Measurements from ENCODE around the gene PHTF2.
"Not testable (repeated sequence)": the region's sequence is repeated elsewhere in the genome, so short reads cannot be mapped to it uniquely, and the experiment has no call there.

Gene PHTF2

DNA sequence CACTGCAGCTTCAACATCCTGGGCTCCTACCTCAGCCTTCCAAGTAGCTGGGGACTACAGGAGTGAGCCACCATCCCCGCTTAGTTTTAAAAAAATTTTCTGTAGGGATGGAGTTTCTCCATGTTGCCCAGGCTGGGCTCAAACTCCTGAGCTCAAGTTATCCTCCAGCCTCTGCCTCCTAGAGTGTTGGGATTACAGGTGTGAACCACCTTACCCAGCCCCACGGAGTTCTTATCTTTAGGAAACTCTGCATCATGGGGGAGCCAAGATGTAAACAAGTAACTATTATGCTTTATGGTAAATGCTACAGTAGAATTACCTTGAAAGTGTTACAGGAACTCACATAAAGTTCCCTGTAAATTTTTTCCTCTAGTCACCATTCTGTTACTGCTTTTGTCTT is 65.3 kb downstream of the PHTF2 start:
- DNase-seq (ENCODE audit: low spot score) = no peak
- TF ChIP-seq, protein P1, sequence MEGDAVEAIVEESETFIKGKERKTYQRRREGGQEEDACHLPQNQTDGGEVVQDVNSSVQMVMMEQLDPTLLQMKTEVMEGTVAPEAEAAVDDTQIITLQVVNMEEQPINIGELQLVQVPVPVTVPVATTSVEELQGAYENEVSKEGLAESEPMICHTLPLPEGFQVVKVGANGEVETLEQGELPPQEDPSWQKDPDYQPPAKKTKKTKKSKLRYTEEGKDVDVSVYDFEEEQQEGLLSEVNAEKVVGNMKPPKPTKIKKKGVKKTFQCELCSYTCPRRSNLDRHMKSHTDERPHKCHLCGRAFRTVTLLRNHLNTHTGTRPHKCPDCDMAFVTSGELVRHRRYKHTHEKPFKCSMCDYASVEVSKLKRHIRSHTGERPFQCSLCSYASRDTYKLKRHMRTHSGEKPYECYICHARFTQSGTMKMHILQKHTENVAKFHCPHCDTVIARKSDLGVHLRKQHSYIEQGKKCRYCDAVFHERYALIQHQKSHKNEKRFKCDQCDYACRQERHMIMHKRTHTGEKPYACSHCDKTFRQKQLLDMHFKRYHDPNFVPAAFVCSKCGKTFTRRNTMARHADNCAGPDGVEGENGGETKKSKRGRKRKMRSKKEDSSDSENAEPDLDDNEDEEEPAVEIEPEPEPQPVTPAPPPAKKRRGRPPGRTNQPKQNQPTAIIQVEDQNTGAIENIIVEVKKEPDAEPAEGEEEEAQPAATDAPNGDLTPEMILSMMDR (IDR thresholded peaks at IDR 0.05; ENCODE audit: extremely low read depth, missing control alignments) = no peak

DNA sequence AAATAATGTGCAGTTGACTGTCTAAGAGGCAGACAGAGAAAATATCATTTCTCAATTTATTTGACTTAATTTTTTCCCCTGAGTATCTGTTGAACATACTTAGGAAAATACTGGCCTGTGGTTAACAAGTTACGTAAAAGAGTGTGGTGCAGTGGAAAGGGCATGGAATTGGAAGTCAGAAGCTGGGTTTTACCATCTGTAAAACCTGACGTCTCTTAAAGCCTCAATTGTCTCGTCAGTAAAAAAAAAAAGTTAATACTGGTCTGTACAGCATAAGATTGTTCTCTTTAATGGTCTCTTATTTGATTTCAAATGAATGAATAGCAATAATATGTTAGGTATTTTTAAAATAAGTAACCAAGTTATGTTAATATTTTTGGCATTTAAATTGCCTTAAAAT is 67.8 kb downstream of the PHTF2 start:
- TF ChIP-seq, protein P1 (IDR thresholded peaks at IDR 0.05; ENCODE audit: extremely low read depth, missing control alignments) = no peak
- no peak for DNase-seq (ENCODE audit: low spot score)

DNA sequence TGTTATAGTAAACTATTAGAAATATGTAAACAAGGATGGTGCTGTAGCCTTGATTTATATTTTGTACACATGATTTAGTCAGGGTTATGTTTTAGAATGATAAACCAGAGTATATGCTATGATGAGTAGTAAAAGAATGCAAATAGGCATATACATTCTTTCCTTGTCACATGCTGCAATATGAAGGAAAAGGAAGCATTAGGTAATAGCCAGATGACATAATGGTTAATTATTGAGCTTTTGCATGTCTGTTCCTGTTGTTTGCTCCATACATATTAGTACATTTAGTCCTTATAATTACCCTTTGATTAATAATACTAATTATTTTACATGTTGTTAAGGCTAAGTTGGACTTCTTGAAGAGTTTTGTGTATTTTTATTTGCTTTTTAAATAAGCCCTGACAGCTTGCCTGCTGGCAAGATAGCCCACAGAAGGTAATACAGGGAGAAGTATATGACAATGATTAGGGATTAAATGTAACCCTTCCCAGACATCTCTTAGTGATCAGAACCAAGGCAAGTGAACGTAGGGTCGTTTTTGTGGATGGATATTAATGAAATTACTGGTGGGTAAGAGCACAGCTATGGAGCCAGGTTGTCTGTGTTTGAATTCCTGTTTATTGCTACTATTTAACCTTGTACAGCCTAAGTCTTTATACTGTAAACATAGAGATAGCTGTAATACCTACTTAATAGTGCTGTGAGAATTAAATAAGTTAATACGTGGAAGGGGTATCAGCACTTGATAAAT is 68.4 kb downstream of the PHTF2 start:
- TF ChIP-seq, protein P1 (IDR thresholded peaks at IDR 0.05; ENCODE audit: extremely low read depth, missing control alignments) = no peak
- no peak for DNase-seq (ENCODE audit: low spot score)

DNA sequence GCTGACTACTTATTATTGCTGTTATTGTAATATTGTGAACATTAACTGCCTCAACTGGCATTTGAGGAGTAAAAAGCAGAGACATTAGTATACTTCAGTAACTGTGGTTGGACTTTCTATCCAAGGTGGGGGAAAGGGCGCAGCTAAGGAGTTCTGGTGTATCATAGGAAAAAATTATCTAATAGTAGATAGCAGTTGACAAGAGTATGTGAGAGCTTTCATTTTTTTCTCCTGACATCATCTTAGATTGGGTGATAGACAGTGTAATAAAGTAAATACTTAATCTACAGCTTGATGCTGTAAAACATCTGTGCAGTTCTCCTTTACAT is 68.9 kb downstream of the PHTF2 start:
- TF ChIP-seq, protein P1 (IDR thresholded peaks at IDR 0.05; ENCODE audit: extremely low read depth, missing control alignments) = no peak
- DNase-seq (ENCODE audit: low spot score) = no peak

DNA sequence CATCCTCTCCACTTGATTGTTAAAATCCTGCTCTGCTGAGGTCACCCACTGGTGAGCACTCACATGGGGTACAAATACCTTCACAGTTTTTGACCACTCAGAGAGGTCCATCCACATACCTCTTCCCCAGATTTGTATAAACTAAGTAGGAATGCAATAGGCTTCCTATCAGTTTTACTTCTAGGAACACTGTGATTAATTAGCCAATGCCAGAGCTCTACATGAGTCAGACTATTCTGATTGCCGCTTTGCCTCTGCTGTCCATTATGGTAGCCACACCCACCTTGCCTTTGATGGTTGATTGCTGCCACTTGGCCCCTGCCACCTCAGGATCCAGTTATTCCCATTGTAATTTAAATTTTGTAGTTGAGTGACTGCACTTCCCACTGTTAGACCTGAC is 73.7 kb downstream of the PHTF2 start:
- DNase-seq (ENCODE audit: low spot score) = not testable (repeated sequence)

DNA sequence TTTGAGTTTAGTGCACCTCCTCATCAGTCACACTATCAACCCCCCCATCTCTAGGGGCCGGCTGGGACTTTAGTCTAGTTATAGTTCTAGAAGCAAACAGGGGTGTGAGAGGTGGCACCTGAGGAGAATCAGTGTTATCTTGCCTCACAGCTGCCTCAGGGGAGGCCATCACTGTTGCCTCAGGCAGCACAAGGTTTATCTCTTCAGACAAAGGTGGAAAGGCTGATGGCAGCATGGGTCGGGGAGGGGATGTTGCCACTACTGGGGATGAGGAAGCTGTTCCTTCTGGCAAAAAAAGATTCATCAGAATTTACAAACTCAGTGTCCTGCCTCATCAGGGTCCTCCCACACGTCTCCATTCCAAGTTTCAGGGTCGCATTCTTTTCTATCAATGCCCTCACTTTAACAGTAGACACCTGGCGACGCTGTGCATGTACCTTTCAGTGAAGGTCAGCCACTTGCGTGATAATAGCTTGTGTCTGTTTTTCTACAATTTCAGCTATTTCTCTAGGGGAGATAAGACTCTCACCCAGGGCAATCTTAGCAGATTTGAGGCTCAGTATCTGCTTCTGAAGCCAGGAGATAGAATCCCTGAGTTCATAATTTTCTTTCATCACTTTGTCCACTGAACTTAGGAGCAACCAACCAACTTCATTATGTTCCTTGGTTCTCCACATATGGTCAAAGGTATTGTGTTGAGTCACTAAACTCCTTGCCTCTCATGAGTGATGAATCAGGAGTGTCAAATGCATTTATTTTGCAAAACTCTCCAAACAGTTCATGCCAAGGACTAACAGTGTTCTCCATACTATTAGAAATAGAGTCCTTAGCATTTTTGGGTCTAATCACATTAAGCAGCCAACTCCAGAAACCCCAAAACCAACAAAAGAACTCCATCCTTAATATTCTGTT is 75.1 kb downstream of the PHTF2 start:
- DNase-seq (ENCODE audit: low spot score) = not testable (repeated sequence)

DNA sequence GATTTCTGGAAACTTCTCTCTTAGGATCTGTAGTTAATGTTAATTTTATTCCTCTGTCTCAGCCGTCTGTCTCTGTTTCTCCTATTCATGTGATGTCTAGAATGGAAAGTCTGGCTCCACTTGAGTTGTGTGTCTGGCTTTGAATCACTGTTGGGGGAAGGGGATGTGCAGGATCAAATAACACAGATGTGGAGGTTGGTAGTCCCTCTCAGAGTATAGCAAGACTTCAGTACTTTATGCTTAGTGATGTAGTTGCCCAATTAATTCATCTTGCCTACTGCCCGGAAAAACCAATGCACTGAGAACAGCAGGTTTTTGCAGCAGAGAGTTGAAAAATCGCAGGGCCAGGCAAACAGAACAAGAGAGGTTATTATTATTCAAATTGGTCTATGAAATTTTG is 79.2 kb downstream of the PHTF2 start:
- TF ChIP-seq, protein P1 (IDR thresholded peaks at IDR 0.05; ENCODE audit: extremely low read depth, missing control alignments) = no peak
- DNase-seq (ENCODE audit: low spot score) = no peak

DNA sequence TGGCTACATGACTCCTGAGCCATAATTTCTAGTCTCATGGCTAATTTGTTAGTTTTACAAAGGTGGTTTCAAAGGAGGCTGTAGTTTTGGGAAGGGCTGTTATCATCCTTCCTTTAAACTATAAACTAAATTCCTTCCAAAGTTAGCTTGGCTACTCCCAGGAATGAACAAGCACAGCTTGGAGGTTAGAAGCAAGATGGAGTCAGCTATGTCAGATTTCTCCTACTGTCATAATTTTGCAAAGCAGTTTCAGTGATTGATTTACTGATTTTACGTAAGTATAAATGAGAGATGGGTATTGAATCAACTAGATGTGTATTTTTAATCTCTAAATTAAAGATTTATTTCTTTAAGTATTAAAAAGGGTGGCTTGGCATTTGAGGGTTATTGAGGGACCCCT is 79.9 kb downstream of the PHTF2 start:
- no peak for DNase-seq (ENCODE audit: low spot score)
- TF ChIP-seq, protein P1 (IDR thresholded peaks at IDR 0.05; ENCODE audit: extremely low read depth, missing control alignments) = no peak
